ENCODE measurements around the gene KCNQ2.

KCNQ2 gene

DNA sequence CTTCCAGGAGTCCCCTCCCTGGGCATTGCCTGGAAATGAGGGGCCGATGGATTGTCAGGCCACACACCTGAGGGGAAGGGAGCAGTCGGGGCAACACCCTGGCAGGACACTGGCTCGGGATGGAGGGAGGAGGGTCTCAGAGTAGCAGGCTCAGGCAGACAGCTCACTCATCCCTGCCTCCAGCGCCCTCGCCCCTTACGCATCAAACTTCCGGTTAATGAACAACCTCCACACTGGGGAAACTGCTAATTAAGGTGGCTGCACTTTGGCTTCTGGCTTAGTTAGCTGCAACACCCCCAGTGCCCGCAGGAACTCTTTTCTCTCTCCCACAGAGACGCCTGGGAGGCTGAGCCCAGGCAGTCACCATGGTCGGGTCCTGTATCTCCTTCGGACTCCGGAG, 98.0 kb downstream of the KCNQ2 start:
- Histone ChIP-seq H2BK5ac (ENCODE audit: low read length) (no peak overlapping the region), H3K56ac (ENCODE audit: low read length) (no peak overlapping the region), H3K18ac (ENCODE audit: low read length) (no peak overlapping the region), H3K23ac (ENCODE audit: low read length) (no peak overlapping the region), H2AK5ac (ENCODE audit: low read length) (no peak overlapping the region), H3K27ac (ENCODE audit: low read depth, low read length) (no peak overlapping the region), H3K27me3 (ENCODE audit: insufficient read depth, low read length, poor library complexity) (no peaks in the 10 kb centered on the region), H3K36me3 (ENCODE audit: control insufficient read depth, insufficient read depth, low read length) (no peaks in the 10 kb centered on the region), H3K79me1 (ENCODE audit: low read length) (no peaks in the 10 kb centered on the region), H4K8ac (ENCODE audit: low read depth, low read length) (no peak overlapping the region), H3K4ac (ENCODE audit: low read depth, low read length) (no peak overlapping the region), H3K4me3 (ENCODE audit: low read length) (no peak overlapping the region), H2BK120ac (ENCODE audit: low read depth, low read length) (no peak overlapping the region), H3K4me2 (ENCODE audit: low read length) (no peak overlapping the region), H3K4me1 (ENCODE audit: control insufficient read depth, low read depth, low read length) (no peaks in the 10 kb centered on the region), H3K9ac (ENCODE audit: low read length) (no peak overlapping the region), H2BK15ac (replicated peaks; ENCODE audit: low read depth) (no peak overlapping the region), H4K5ac (ENCODE audit: low read length) (no peak overlapping the region), H3K79me2 (ENCODE audit: control insufficient read depth, insufficient read depth, low read length) (no peaks in the 10 kb centered on the region)
- no CpG with 5 or more reads among the region's 12 CpGs for WGBS (ENCODE audit: extremely low coverage, insufficient coverage, low lambda C conversion rate)
- DNase-seq: no peak

- Histone ChIP-seq H3K23ac (ENCODE audit: low read length) (no peak overlapping the region), H3K36me3 (ENCODE audit: control insufficient read depth, insufficient read depth, low read length) (no peaks in the 10 kb centered on the region), H3K79me1 (ENCODE audit: low read length) (no peaks in the 10 kb centered on the region), H3K27ac (ENCODE audit: low read depth, low read length) (no peak overlapping the region), H3K4me3 (ENCODE audit: low read length) (no peak overlapping the region), H3K4me2 (ENCODE audit: low read length) (no peak overlapping the region), H3K27me3 (ENCODE audit: insufficient read depth, low read length, poor library complexity) (no peaks in the 10 kb centered on the region), H3K4me1 (ENCODE audit: control insufficient read depth, low read depth, low read length) (no peaks in the 10 kb centered on the region), H3K4ac (ENCODE audit: low read depth, low read length) (no peak overlapping the region), H3K56ac (ENCODE audit: low read length) (no peak overlapping the region), H2AK5ac (ENCODE audit: low read length) (no peak overlapping the region), H3K18ac (ENCODE audit: low read length) (no peak overlapping the region), H2BK5ac (ENCODE audit: low read length) (no peak overlapping the region), H3K9ac (ENCODE audit: low read length) (no peak overlapping the region), H3K79me2 (ENCODE audit: control insufficient read depth, insufficient read depth, low read length) (no peaks in the 10 kb centered on the region), H4K5ac (ENCODE audit: low read length) (no peak overlapping the region), H2BK15ac (replicated peaks; ENCODE audit: low read depth) (no peak overlapping the region), H2BK120ac (ENCODE audit: low read depth, low read length) (no peak overlapping the region), H4K8ac (ENCODE audit: low read depth, low read length) (no peak overlapping the region)
- no peak for DNase-seq
- WGBS (ENCODE audit: extremely low coverage, insufficient coverage, low lambda C conversion rate): no CpG with 5 or more reads among the region's 19 CpGs
These were observed 98.5 kb downstream of the KCNQ2 start for GRCh38 chr20:63373996-63374395.

DNA sequence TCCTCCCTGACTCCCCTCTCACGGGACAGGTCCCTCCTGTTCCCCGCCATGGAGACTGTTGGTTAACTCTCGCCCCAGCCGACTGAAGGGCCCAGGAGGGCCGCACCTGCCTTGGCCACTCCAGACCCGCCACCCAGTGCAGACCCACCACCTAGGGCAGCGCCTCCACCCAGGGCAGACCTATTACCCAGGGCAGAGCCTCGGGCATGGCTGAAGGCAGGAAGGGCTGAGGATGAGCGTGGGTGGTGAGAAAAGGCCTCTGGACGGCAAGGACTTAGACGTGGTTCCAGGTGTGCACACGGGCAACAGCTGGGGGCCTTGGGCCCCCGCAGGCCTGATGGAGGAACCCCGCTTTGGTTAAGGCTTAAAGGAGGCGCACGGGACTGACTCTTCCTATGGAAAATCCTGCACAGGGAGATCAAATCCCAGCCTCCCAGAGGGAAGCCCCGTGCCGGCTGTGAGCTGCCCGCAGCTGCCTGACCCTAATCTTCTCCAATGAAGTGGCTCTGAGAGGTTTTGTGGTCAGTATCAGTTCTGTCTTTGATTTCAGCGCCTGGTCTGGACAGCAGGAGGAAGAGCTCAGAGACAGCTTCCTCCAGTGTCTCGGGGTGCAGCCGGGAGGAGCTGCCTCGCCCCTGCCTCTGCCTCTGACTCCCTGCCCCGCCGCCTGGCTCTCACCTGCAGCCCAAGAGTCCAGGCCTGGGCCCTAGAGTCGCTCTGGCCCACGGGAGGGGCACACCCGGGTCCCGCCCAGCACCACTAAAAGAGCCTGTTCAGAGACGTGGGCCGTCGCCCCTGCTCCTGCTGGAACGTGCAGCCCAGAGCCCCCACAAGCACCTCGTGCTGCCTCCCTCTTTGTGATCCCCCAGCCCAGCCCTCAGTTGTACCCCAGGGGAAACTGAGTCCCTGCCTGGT, 99.2 kb downstream of the KCNQ2 start:
- no peak overlapping the region for H2BK15ac ChIP-seq (replicated peaks; ENCODE audit: low read depth)
- no CpG with 5 or more reads among the region's 34 CpGs for WGBS (ENCODE audit: extremely low coverage, insufficient coverage, low lambda C conversion rate)

GRCh38 chr20:63371291-63371865, 101.1 kb downstream of the KCNQ2 start:
- Histone ChIP-seq H3K4ac (ENCODE audit: low read depth, low read length) (no peak overlapping the region), H3K56ac (ENCODE audit: low read length) (no peak overlapping the region), H4K8ac (ENCODE audit: low read depth, low read length) (no peak overlapping the region), H3K4me2 (ENCODE audit: low read length) (no peak overlapping the region), H3K27ac (ENCODE audit: low read depth, low read length) (no peak overlapping the region), H3K79me1 (ENCODE audit: low read length) (no peaks in the 10 kb centered on the region), H3K4me1 (ENCODE audit: control insufficient read depth, low read depth, low read length) (no peaks in the 10 kb centered on the region), H3K36me3 (ENCODE audit: control insufficient read depth, insufficient read depth, low read length) (no peaks in the 10 kb centered on the region), H3K4me3 (ENCODE audit: low read length) (no peak overlapping the region), H4K5ac (ENCODE audit: low read length) (no peak overlapping the region), H2BK120ac (ENCODE audit: low read depth, low read length) (no peak overlapping the region), H2BK5ac (ENCODE audit: low read length) (no peak overlapping the region), H3K79me2 (ENCODE audit: control insufficient read depth, insufficient read depth, low read length) (no peaks in the 10 kb centered on the region), H3K23ac (ENCODE audit: low read length) (no peak overlapping the region), H2BK15ac (replicated peaks; ENCODE audit: low read depth) (no peak overlapping the region), H3K9ac (ENCODE audit: low read length) (no peak overlapping the region), H2AK5ac (ENCODE audit: low read length) (no peak overlapping the region), H3K18ac (ENCODE audit: low read length) (no peak overlapping the region), H3K27me3 (ENCODE audit: insufficient read depth, low read length, poor library complexity) (no peaks in the 10 kb centered on the region)
- no CpG with 5 or more reads among the region's 28 CpGs for WGBS (ENCODE audit: extremely low coverage, insufficient coverage, low lambda C conversion rate)
- no peak for DNase-seq

More for the DNA sequence above, 99.2 kb downstream of the KCNQ2 start:
- Histone ChIP-seq H2BK120ac (ENCODE audit: low read depth, low read length) (no peak overlapping the region), H2BK5ac (ENCODE audit: low read length) (no peak overlapping the region), H4K5ac (ENCODE audit: low read length) (no peak overlapping the region), H3K4me2 (ENCODE audit: low read length) (no peak overlapping the region), H3K4ac (ENCODE audit: low read depth, low read length) (no peak overlapping the region), H2AK5ac (ENCODE audit: low read length) (no peak overlapping the region), H3K23ac (ENCODE audit: low read length) (no peak overlapping the region), H3K27me3 (ENCODE audit: insufficient read depth, low read length, poor library complexity) (no peaks in the 10 kb centered on the region), H3K79me1 (ENCODE audit: low read length) (no peaks in the 10 kb centered on the region), H4K8ac (ENCODE audit: low read depth, low read length) (no peak overlapping the region), H3K56ac (ENCODE audit: low read length) (no peak overlapping the region), H3K9ac (ENCODE audit: low read length) (no peak overlapping the region), H3K36me3 (ENCODE audit: control insufficient read depth, insufficient read depth, low read length) (no peaks in the 10 kb centered on the region), H3K79me2 (ENCODE audit: control insufficient read depth, insufficient read depth, low read length) (no peaks in the 10 kb centered on the region), H3K4me3 (ENCODE audit: low read length) (no peak overlapping the region), H3K18ac (ENCODE audit: low read length) (no peak overlapping the region), H3K4me1 (ENCODE audit: control insufficient read depth, low read depth, low read length) (no peaks in the 10 kb centered on the region), H3K27ac (ENCODE audit: low read depth, low read length) (no peak overlapping the region)
- DNase-seq: no peak

- no peak overlapping the region for H3K18ac ChIP-seq (ENCODE audit: low read length)
- no peak overlapping the region for H4K5ac ChIP-seq (ENCODE audit: low read length)
- no peak overlapping the region for H3K9ac ChIP-seq (ENCODE audit: low read length)
- no peak overlapping the region for H2BK15ac ChIP-seq (replicated peaks; ENCODE audit: low read depth)
- H3K4me1 ChIP-seq (ENCODE audit: control insufficient read depth, low read depth, low read length): no peaks in the 10 kb centered on the region
- no peak for DNase-seq
- no CpG with 5 or more reads among the region's 21 CpGs for WGBS (ENCODE audit: extremely low coverage, insufficient coverage, low lambda C conversion rate)
- H3K23ac ChIP-seq (ENCODE audit: low read length): no peak overlapping the region
- H3K79me1 ChIP-seq (ENCODE audit: low read length): no peaks in the 10 kb centered on the region
- H3K27me3 ChIP-seq (ENCODE audit: insufficient read depth, low read length, poor library complexity): no peaks in the 10 kb centered on the region
- no peak overlapping the region for H3K4me3 ChIP-seq (ENCODE audit: low read length)
- H3K79me2 ChIP-seq (ENCODE audit: control insufficient read depth, insufficient read depth, low read length): no peaks in the 10 kb centered on the region
- H3K27ac ChIP-seq (ENCODE audit: low read depth, low read length): no peak overlapping the region
- H2BK5ac ChIP-seq (ENCODE audit: low read length): no peak overlapping the region
- H2AK5ac ChIP-seq (ENCODE audit: low read length): no peak overlapping the region
- no peaks in the 10 kb centered on the region for H3K36me3 ChIP-seq (ENCODE audit: control insufficient read depth, insufficient read depth, low read length)
- no peak overlapping the region for H3K4me2 ChIP-seq (ENCODE audit: low read length)
- H3K56ac ChIP-seq (ENCODE audit: low read length): no peak overlapping the region
- H3K4ac ChIP-seq (ENCODE audit: low read depth, low read length): no peak overlapping the region
- H2BK120ac ChIP-seq (ENCODE audit: low read depth, low read length): no peak overlapping the region
- no peak overlapping the region for H4K8ac ChIP-seq (ENCODE audit: low read depth, low read length)
These were observed 101.8 kb downstream of the KCNQ2 start for GRCh38 chr20:63370618-63371187.

Data from mesendoderm (in vitro differentiated cells).